ENCODE measurements around the gene SNF8. TPM values are rescaled to one million over a fixed set of nuclear protein-coding genes. Genes with fewer than 3 reads are reported as not detected.

The SNF8 gene
- total and polyA plus RNA-seq, 9 of the 15 experiments (the other 6 are each of a cell fraction or from before 2014, with no cell fraction given): 6.9 to 149 (median 117) TPM

DNA sequence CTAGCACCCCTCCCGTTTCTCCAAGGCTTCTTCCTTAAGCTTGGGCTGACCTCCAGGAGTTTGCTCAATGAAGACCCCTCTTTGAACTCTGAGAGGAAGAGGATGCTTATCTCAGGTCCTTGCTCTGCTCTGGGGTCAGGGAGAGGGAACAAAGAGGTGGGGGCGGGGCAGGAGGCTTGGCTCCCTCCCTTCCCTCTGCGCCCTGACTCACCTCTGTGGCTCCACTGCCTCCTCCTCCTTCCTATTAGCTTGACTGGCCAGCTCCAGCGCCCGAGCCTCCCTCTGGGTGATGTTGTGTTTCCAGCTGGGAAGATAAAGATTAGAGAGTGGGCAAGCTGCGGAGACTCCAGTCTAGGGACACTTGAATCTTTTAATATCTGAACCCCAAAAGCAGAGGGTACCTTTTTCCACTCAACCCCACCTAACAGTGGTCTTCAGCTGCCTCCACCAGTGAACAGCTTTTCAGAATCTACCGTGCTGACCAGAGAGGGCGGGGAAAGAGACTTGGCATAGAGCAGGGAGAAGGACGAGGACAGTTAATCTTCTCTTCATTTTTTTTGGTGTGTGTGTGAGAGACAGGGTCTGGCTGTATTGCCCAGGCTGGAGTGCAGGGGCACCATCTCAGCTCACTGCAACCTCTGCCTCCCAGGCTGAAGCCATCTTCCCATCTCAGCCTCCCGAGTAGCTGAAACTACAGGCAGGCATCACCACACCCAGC, 17.0 kb upstream of the SNF8 start (continued):
- peak; percentile 33; the same call in 1 of the 2 replicates for TF ChIP-seq EP400 (IDR thresholded peaks at IDR 0.05)
- no peak for TF ChIP-seq ZNF384 (IDR thresholded peaks at IDR 0.05; ENCODE audit: low read depth, low read length)
- TF ChIP-seq, protein P1, sequence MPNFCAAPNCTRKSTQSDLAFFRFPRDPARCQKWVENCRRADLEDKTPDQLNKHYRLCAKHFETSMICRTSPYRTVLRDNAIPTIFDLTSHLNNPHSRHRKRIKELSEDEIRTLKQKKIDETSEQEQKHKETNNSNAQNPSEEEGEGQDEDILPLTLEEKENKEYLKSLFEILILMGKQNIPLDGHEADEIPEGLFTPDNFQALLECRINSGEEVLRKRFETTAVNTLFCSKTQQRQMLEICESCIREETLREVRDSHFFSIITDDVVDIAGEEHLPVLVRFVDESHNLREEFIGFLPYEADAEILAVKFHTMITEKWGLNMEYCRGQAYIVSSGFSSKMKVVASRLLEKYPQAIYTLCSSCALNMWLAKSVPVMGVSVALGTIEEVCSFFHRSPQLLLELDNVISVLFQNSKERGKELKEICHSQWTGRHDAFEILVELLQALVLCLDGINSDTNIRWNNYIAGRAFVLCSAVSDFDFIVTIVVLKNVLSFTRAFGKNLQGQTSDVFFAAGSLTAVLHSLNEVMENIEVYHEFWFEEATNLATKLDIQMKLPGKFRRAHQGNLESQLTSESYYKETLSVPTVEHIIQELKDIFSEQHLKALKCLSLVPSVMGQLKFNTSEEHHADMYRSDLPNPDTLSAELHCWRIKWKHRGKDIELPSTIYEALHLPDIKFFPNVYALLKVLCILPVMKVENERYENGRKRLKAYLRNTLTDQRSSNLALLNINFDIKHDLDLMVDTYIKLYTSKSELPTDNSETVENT (CRISPR knock-in tag; IDR thresholded peaks at IDR 0.05): 0 out of 2 replicates have a peak, but pooled peaks have one; percentile 9

DNA sequence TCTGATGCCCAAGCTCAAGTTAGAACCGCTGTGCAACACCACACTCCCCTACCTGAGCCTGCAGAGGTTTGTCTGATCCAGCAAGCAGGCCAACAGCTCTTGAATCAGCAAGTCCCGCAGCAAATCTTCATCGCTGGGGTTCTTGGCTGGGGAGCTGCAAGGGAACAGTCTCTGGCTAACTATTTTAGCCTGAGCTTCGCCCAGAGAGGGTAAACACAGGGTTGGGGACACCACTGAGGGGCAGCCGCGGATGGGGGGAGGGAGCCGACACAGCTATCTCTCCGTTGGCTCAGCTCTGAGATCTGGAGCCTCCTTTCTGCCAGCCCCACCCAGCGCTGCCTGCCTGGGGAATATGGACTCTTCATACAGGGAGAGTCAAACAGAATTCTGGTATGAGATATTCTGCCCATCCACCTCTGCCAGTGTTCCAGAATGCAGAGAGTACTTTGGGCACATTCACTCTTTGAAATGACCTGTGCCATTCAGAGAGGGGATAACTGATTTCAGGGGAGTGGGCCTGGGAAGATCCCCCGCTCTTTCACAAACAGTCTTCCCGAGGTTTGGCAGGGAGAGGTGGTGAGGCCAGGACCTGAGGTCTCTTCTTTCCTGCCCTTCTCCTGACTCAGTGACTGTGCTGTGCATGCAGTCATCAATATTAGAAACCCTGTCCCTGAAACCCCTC, 16.3 kb upstream of the SNF8 start:
- no TSS peak for BruUV-seq (replicated peaks)
- Histone ChIP-seq H3K4me1 (replicated peaks in 1 of 2; ENCODE audit: control insufficient read depth in 2 of 2, insufficient read depth in 2 of 2, low read length in 2 of 2) (peaks cover 17 to 19% of the 10 kb centered on the region in 2 experiments), H3K9me3 (replicated peaks; ENCODE audit: control insufficient read depth, insufficient read depth, low read depth, low read length) (no peaks in the 10 kb centered on the region), H3K79me2 (ENCODE audit: control insufficient read depth, insufficient read depth, low read length) (no peaks in the 10 kb centered on the region), H2AFZ (ENCODE audit: low read depth, low read length) (peak overlapping the region; percentile 88), H3K27ac (ENCODE audit: extremely low read depth, low read depth, low read length) (no peak overlapping the region), H4K20me1 (replicated peaks; ENCODE audit: control insufficient read depth, insufficient read depth, low read length) (no peaks in the 10 kb centered on the region), H3K4me3 (no peak overlapping the region), H3K27me3 (ENCODE audit: control insufficient read depth in 2 of 2, insufficient read depth in 2 of 2, low read length in 2 of 2) (no peaks in the 10 kb centered on the region), H3K4me2 (ENCODE audit: insufficient read depth, low read length) (peak overlapping the region; percentile 45), H3K9ac (ENCODE audit: insufficient read depth in 1 of 2, low read depth in 2 of 2, low read length in 2 of 2) (peak overlapping the region; percentile 27 to 81; a peak in 3 of 4 replicates), H3K36me3 (ENCODE audit: control insufficient read depth, insufficient read depth, low read length) (no peaks in the 10 kb centered on the region), H3K9me1 (ENCODE audit: control insufficient read depth, insufficient read depth, low read length) (no peaks in the 10 kb centered on the region)
- ATAC-seq (peak; percentile 75), FAIRE-seq (no peak), DNase-seq (ENCODE audit: extremely low read depth in 1 of 4, low spot score in 3 of 4) (peak; percentile 24 to 49 (median 42))
- TF ChIP-seq ELF4 (CRISPR knock-in tag; IDR thresholded peaks at IDR 0.05) (no peak), RAD21 (CRISPR knock-in tag; conservative IDR thresholded peaks at IDR 0.05 in 1 of 2, IDR thresholded peaks at IDR 0.05 in 1 of 2) (0 out of 4 replicates have a peak, but pooled peaks of 1 of the 2 experiments have one; percentile 11)
- in situ Hi-C loops (cut with MboI) (no loop called here), intact Hi-C loops (cut with micrococcal nuclease) (no loop called here)
- ChIA-PET POLR2A (interaction anchor here (1.0 to 4.7 kb wide), 6 partner anchors 8 to 66 kb away, joined by 3 to 31 read pairs (median 4); no protein-coding TSS in a partner anchor), CTCF (ENCODE audit: low intra/inter-chr PET ratio) (no interaction called here)
- WGBS (ENCODE audit: insufficient coverage, low coverage, missing lambda C conversion rate): 11% methylated on average over 11 of the region's 11 CpGs
